Kidney (tissue), 14 donors: ENCODE data around the gene RAPGEF1. TPM values are rescaled to one million over a fixed set of nuclear protein-coding genes. Genes with fewer than 3 reads are reported as not detected.
"Not testable (repeated sequence)": the region's sequence is repeated elsewhere in the genome, so short reads cannot be mapped to it uniquely, and the experiment has no call there.

Experiments used
- DNase-seq, 5 donors: peaks; one replicate each; pipeline ENCODE4 v3.0.0-alpha.2; 2013 to 2020
- FAIRE-seq: peaks from 2 replicates; lab custom pipeline; 2012; peaks lifted over from hg19 to GRCh38; lab: Jason Lieb, UNC
- H3K27ac ChIP-seq, 2 donors: one replicate each; pipeline ENCODE4 v1.7.0; 2013; ENCODE audit warnings: low read depth in 2 of 2, low read length in 2 of 2, inconsistent platforms in 1 of 2
- H3K27me3 ChIP-seq: one replicate; pipeline ENCODE4 v1.7.1; 2013; ENCODE audit warnings: low read length, inconsistent platforms; ENCODE audit not compliant: control insufficient read depth, insufficient read depth
- H3K36me3 ChIP-seq, 3 donors: one replicate each; pipeline versions ENCODE4 v1.7.0 to v1.7.1; 2013; ENCODE audit warnings: low read length in 3 of 3, control low read depth in 1 of 3, inconsistent platforms in 1 of 3; ENCODE audit not compliant: insufficient read depth in 3 of 3, control insufficient read depth in 2 of 3
- H3K4me1 ChIP-seq, 3 donors: one replicate each; pipeline versions ENCODE4 v1.7.0 to v1.7.1; 2013; ENCODE audit warnings: low read length in 3 of 3, inconsistent platforms in 1 of 3, low read depth in 1 of 3; ENCODE audit not compliant: control insufficient read depth in 2 of 3, insufficient read depth in 2 of 3
- H3K4me3 ChIP-seq, 3 donors: one replicate each; pipeline versions ENCODE4 v1.7.0 to v1.8.1; 2013; ENCODE audit warnings: low read length in 3 of 3, control low read depth in 1 of 3, inconsistent platforms in 1 of 3
- H3K9ac ChIP-seq, 3 donors: one replicate each; pipeline versions ENCODE4 v1.7.0 to v1.7.1; 2013; ENCODE audit warnings: low read length in 3 of 3, control low read depth in 1 of 3, inconsistent platforms in 1 of 3
- H3K9me3 ChIP-seq, 3 donors: one replicate each; pipeline versions ENCODE4 v1.7.0 to v1.7.1; 2013; ENCODE audit warnings: low read length in 3 of 3, control low read depth in 1 of 3, inconsistent platforms in 1 of 3; ENCODE audit not compliant: control insufficient read depth in 2 of 3, insufficient read depth in 1 of 3
- intact Hi-C: fragments of 100-400 bp; cut with DNase I; formaldehyde crosslinking; loops from one replicate; pipeline ENCODE4 v1.11.1; 2022
- polyA plus RNA-seq: library from polyadenylated mRNA; stranded (reverse); fragments of 350-450 nt; fragmentation: Illumina TruSeq; extraction: RNeasy Lipid Tissue Mini Kit (QIAGEN cat#74804); gene quantifications from one replicate; pipeline ENCODE4 v1.2.3, GENCODE V29; 2014; ENCODE audit warnings: low read depth, low replicate concordance; ENCODE audit not compliant: insufficient read depth
- total RNA-seq: library from RNA; stranded (reverse); fragmentation: NEBNext Ultra II Directional; extraction: Animal tissue kit (Norgen Biotek cat#: 25700); gene quantifications from one replicate; pipeline ENCODE4 v1.2.1, GENCODE V29; 2021
- TF ChIP-seq, protein P1 (sequence below): IDR thresholded peaks from 3 replicates; pipeline ENCODE4 v1.5.1; 2012; ENCODE audit warnings: mild to moderate bottlenecking, moderate library complexity, borderline replicate concordance; ENCODE audit not compliant: insufficient read depth; ENCODE audit errors: extremely low read depth
- donor health status: control.
- donor health status: control.
- donor health status: control.
- donor health status: control.
- donor health status: control.
- donor health status: DM: yes; HTN: yes; CAD: no.
- donor health status: Normal renal cell carcinoma (clear cell type).

The RAPGEF1 gene
- total and polyA plus RNA-seq, 2 donors from 2014 or later: 15.5 to 79.7 TPM

DNA sequence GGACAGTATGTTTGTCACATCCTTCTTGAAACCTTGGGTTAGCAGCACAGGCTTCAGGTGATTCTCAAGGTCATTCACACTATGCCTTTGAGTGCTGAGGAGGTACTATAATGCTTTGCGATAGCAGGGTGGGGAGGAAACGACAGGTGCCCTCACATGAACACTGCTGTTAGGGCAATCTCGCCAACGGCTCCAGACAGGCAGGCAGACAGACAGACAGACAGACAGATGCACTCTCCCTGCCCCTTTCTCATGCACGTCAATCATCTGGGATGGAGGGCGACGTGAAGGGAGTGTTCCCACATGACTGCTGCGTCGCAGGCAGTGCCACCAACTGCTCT lies 82.9 kb downstream of the RAPGEF1 start:
- FAIRE-seq: no peak

DNA sequence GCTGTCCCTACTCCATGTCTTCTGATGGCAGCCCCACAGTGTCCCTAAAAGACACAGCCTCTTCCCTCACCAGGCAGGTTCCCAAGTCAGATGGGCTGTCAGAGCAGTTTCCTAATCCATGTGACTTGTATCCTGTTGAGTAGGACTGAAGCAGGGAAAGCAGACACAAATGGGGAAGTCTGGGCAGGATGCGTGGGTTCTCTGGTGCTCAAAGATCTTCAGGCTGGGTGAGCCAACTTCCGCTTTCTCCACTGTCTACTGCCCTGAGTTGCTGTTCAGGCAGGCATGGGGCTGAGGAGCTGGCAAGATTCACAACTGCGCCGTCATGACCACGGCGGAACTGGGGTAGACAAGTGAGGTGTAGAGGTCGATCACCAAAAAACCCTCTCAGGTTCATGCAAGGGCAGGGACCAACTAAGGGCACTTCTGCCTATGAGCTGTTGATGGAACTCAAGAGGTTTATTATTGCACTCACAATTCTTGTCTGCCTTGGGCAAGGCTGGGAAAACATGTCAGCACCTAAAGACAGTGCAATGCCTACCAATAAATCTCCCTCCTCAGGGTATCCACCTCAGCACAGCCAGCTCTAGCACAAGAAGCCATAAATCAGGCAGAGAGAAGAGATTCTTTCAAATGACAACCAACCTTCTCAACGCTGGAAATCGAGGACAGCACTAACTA lies 83.4 kb downstream of the RAPGEF1 start:
- no peaks in the 10 kb centered on the region for H3K27me3 ChIP-seq
- no peak for FAIRE-seq
- no peak overlapping the region for H3K9ac ChIP-seq
- peak in 1 of 5 donors; percentile 85 for DNase-seq
- peaks cover 0 to 49% (median 37%) of the 10 kb centered on the region in 3 donors for H3K4me1 ChIP-seq
- intact Hi-C loops: no loop called here
- H3K36me3 ChIP-seq: no peaks in the 10 kb centered on the region
- H3K9me3 ChIP-seq: no peaks in the 10 kb centered on the region
- TF ChIP-seq, protein P1, sequence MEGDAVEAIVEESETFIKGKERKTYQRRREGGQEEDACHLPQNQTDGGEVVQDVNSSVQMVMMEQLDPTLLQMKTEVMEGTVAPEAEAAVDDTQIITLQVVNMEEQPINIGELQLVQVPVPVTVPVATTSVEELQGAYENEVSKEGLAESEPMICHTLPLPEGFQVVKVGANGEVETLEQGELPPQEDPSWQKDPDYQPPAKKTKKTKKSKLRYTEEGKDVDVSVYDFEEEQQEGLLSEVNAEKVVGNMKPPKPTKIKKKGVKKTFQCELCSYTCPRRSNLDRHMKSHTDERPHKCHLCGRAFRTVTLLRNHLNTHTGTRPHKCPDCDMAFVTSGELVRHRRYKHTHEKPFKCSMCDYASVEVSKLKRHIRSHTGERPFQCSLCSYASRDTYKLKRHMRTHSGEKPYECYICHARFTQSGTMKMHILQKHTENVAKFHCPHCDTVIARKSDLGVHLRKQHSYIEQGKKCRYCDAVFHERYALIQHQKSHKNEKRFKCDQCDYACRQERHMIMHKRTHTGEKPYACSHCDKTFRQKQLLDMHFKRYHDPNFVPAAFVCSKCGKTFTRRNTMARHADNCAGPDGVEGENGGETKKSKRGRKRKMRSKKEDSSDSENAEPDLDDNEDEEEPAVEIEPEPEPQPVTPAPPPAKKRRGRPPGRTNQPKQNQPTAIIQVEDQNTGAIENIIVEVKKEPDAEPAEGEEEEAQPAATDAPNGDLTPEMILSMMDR: no peak
- H3K27ac ChIP-seq: peak overlapping the region; percentile 36 to 76
- no peak overlapping the region for H3K4me3 ChIP-seq

More for the DNA sequence above, 82.9 kb downstream of the RAPGEF1 start:
- Histone ChIP-seq H3K4me3 (no peak overlapping the region), H3K36me3 (no peaks in the 10 kb centered on the region), H3K27ac (peak overlapping the region; percentile 36 to 76), H3K9me3 (no peaks in the 10 kb centered on the region), H3K27me3 (no peaks in the 10 kb centered on the region), H3K9ac (no peak overlapping the region), H3K4me1 (peaks cover 0 to 46% (median 37%) of the 10 kb centered on the region in 3 donors)
- no peak for DNase-seq
- TF ChIP-seq, protein P1: no peak
- intact Hi-C loops: no loop called here

GRCh38 chr9:131654369-131654768 lies 85.5 kb downstream of the RAPGEF1 start:
- intact Hi-C loops, H3K36me3 ChIP-seq, H3K27me3 ChIP-seq, DNase-seq, FAIRE-seq, H3K9me3 ChIP-seq: not testable (repeated sequence)
- Histone ChIP-seq H3K27ac (peak overlapping the region; percentile 71 to 75), H3K9ac (peak overlapping the region in 1 of 3 donors; percentile 38), H3K4me1 (peaks cover 0 to 54% (median 37%) of the 10 kb centered on the region in 3 donors), H3K4me3 (peak overlapping the region in 1 of 3 donors; percentile 8)

DNA sequence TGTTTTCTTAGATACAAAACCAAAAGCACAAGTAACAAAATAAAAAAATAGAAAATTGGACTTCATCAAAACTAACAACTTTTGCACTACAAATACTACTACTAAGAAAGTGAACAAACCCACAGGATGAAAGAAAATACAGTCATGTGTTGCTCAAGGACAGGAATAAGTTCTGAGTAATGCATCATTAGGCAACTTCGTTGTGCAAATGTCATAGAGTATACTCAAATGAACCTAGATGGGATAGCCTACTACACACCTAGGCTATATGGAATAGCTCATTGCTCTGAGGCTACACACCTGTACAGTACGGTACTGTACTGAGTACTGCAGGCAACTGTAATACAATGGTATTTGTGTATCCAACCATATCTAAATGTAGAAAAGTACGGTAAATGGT lies 88.3 kb downstream of the RAPGEF1 start:
- H3K4me3 ChIP-seq: no peak overlapping the region
- no peak overlapping the region for H3K27ac ChIP-seq
- FAIRE-seq (no peak), DNase-seq (no peak)
- H3K9ac ChIP-seq: no peak overlapping the region
- intact Hi-C loops: no loop called here
- H3K4me1 ChIP-seq: peaks cover 0 to 32% (median 17%) of the 10 kb centered on the region in 3 donors
- H3K27me3 ChIP-seq: no peaks in the 10 kb centered on the region
- no peaks in the 10 kb centered on the region for H3K9me3 ChIP-seq
- TF ChIP-seq, protein P1: no peak
- peaks cover 0 to 8% (median 4%) of the 10 kb centered on the region in 3 donors for H3K36me3 ChIP-seq
